Type B pancreatic cell (in vitro differentiated cells): ENCODE data around the gene COL26A1. TPM values are rescaled to one million over a fixed set of nuclear protein-coding genes. Genes with fewer than 3 reads are reported as not detected.
"Not testable (repeated sequence)": the region's sequence is repeated elsewhere in the genome, so short reads cannot be mapped to it uniquely, and the experiment has no call there.

Experiments used
- DNase-seq: peaks from one replicate; pipeline ENCODE4 v3.0.0; 2021; ENCODE audit warnings: mixed read lengths; ENCODE audit not compliant: unreplicated experiment; ENCODE audit errors: extremely low spot score
- H3K27ac Mint-ChIP-seq: 2 replicates; pipeline ENCODE4 v1.8.0; 2021; ENCODE audit warnings: mild to moderate bottlenecking, mixed read lengths
- H3K27me3 Mint-ChIP-seq: 2 replicates; pipeline ENCODE4 v1.8.0; 2021; ENCODE audit warnings: mixed read lengths
- H3K36me3 Mint-ChIP-seq: 2 replicates; pipeline ENCODE4 v1.8.0; 2021; ENCODE audit warnings: mixed read lengths
- H3K4me1 Mint-ChIP-seq: one replicate; pipeline ENCODE4 v1.8.0; 2021; ENCODE audit warnings: mixed read lengths; ENCODE audit not compliant: unreplicated experiment
- H3K4me3 Mint-ChIP-seq: 2 replicates; pipeline ENCODE4 v1.8.0; 2021; ENCODE audit warnings: mild to moderate bottlenecking, mixed read lengths
- H3K9me3 Mint-ChIP-seq: 2 replicates; pipeline ENCODE4 v1.8.0; 2021; ENCODE audit warnings: mixed read lengths
- CTCF ChIP-seq: fragments of 200-600 bp; sonication (generic); conservative IDR thresholded peaks from 2 replicates; pipeline ENCODE4 v1.5.0; 2021; ENCODE audit warnings: antibody characterized with exemption, mild to moderate bottlenecking
- total RNA-seq: library from RNA; stranded (reverse); gene quantifications from 2 replicates; pipeline ENCODE4 v1.2.1, GENCODE V29; 2021; ENCODE audit warnings: low replicate concordance

COL26A1 gene
- total RNA-seq, 1 donor from 2014 or later = 47.9 TPM

- no peaks in the 10 kb centered on the region for H3K27me3 Mint-ChIP-seq
- no peak for TF ChIP-seq CTCF
- no peak overlapping the region for H3K4me3 Mint-ChIP-seq
- no peak overlapping the region for H3K27ac Mint-ChIP-seq
- no peak for DNase-seq
- H3K4me1 Mint-ChIP-seq = peaks cover 3% of the 10 kb centered on the region
- no peaks in the 10 kb centered on the region for H3K36me3 Mint-ChIP-seq
- no peaks in the 10 kb centered on the region for H3K9me3 Mint-ChIP-seq
These were observed 32.6 kb upstream of the COL26A1 start for GRCh38 chr7:101330011-101330484.

- TF ChIP-seq CTCF = no peak
- Mint-ChIP-seq H3K27ac (no peak overlapping the region), H3K27me3 (no peaks in the 10 kb centered on the region), H3K36me3 (no peaks in the 10 kb centered on the region), H3K9me3 (no peaks in the 10 kb centered on the region), H3K4me1 (peaks cover 3% of the 10 kb centered on the region), H3K4me3 (no peak overlapping the region)
- DNase-seq = no peak
These were observed 30.6 kb upstream of the COL26A1 start for GRCh38 chr7:101332026-101332425.

- Mint-ChIP-seq H3K27ac (no peak overlapping the region), H3K4me3 (no peak overlapping the region), H3K4me1 (peaks cover 3% of the 10 kb centered on the region), H3K27me3 (no peaks in the 10 kb centered on the region), H3K9me3 (no peaks in the 10 kb centered on the region), H3K36me3 (no peaks in the 10 kb centered on the region)
- DNase-seq = no peak
- no peak for TF ChIP-seq CTCF
These were observed 28.8 kb upstream of the COL26A1 start for GRCh38 chr7:101333912-101334311.

- DNase-seq = no peak
- Mint-ChIP-seq H3K36me3 (no peaks in the 10 kb centered on the region), H3K9me3 (no peaks in the 10 kb centered on the region), H3K27ac (no peak overlapping the region), H3K4me1 (no peaks in the 10 kb centered on the region), H3K27me3 (no peaks in the 10 kb centered on the region), H3K4me3 (no peak overlapping the region)
- no peak for TF ChIP-seq CTCF
These were observed 22.3 kb upstream of the COL26A1 start for GRCh38 chr7:101340379-101340778.

GRCh38 chr7:101342892-101343291, 19.8 kb upstream of the COL26A1 start:
- Mint-ChIP-seq H3K27me3 (no peaks in the 10 kb centered on the region), H3K4me3 (no peak overlapping the region), H3K9me3 (no peaks in the 10 kb centered on the region), H3K27ac (no peak overlapping the region), H3K36me3 (no peaks in the 10 kb centered on the region), H3K4me1 (no peaks in the 10 kb centered on the region)
- no peak for DNase-seq
- TF ChIP-seq CTCF = no peak

GRCh38 chr7:101347477-101347876, 15.2 kb upstream of the COL26A1 start:
- H3K27me3 Mint-ChIP-seq = no peaks in the 10 kb centered on the region
- no peak overlapping the region for H3K27ac Mint-ChIP-seq
- TF ChIP-seq CTCF = no peak
- peaks cover 3% of the 10 kb centered on the region for H3K9me3 Mint-ChIP-seq
- H3K4me1 Mint-ChIP-seq = peaks cover 6% of the 10 kb centered on the region
- H3K4me3 Mint-ChIP-seq = no peak overlapping the region
- no peak for DNase-seq
- H3K36me3 Mint-ChIP-seq = no peaks in the 10 kb centered on the region

- not testable (repeated sequence) for H3K4me1 Mint-ChIP-seq, H3K27me3 Mint-ChIP-seq, H3K4me3 Mint-ChIP-seq, DNase-seq, H3K9me3 Mint-ChIP-seq, H3K36me3 Mint-ChIP-seq, H3K27ac Mint-ChIP-seq
These were observed 14.1 kb upstream of the COL26A1 start for GRCh38 chr7:101348456-101349067.

- H3K9me3 Mint-ChIP-seq, H3K36me3 Mint-ChIP-seq, DNase-seq, H3K27me3 Mint-ChIP-seq, H3K4me3 Mint-ChIP-seq, H3K4me1 Mint-ChIP-seq, H3K27ac Mint-ChIP-seq: not testable (repeated sequence)
These were observed 13.4 kb upstream of the COL26A1 start for GRCh38 chr7:101349300-101349699.
